HG03175 (cell line): ENCODE data around the gene ADGRL1.
"Not testable (repeated sequence)": the region's sequence is repeated elsewhere in the genome, so short reads cannot be mapped to it uniquely, and the experiment has no call there.

Source experiments
- ATAC-seq: cut with Tn5 transposase; IDR thresholded peaks from one replicate; pipeline ENCODE4 v1.9.1; 2021; ENCODE audit warnings: mild to moderate bottlenecking, moderate library complexity; ENCODE audit not compliant: unreplicated experiment

ADGRL1 gene

GRCh38 chr19:14195216-14195615 is 10.8 kb downstream of the ADGRL1 start:
- not testable (repeated sequence) for ATAC-seq

- ATAC-seq = no peak
Observed at GRCh38 chr19:14189415-14189814, 16.6 kb downstream of the ADGRL1 start.

- not testable (repeated sequence) for ATAC-seq
Observed at GRCh38 chr19:14188086-14188485, 17.9 kb downstream of the ADGRL1 start.

GRCh38 chr19:14187561-14187960 is 18.4 kb downstream of the ADGRL1 start:
- ATAC-seq = no peak

GRCh38 chr19:14186684-14187083 is 19.3 kb downstream of the ADGRL1 start:
- not testable (repeated sequence) for ATAC-seq

GRCh38 chr19:14185691-14186090 is 20.3 kb downstream of the ADGRL1 start:
- ATAC-seq = not testable (repeated sequence)

- ATAC-seq = no peak
Observed at GRCh38 chr19:14185158-14185557, 20.8 kb downstream of the ADGRL1 start.

- ATAC-seq = no peak
Observed at GRCh38 chr19:14183741-14184350, 22.1 kb downstream of the ADGRL1 start.

- no peak for ATAC-seq
Observed at GRCh38 chr19:14182476-14182875, 23.5 kb downstream of the ADGRL1 start.

GRCh38 chr19:14181906-14182305 is 24.1 kb downstream of the ADGRL1 start:
- no peak for ATAC-seq

- not testable (repeated sequence) for ATAC-seq
Observed at GRCh38 chr19:14181199-14181598, 24.8 kb downstream of the ADGRL1 start.

- no peak for ATAC-seq
Observed at GRCh38 chr19:14177496-14178074, 28.4 kb downstream of the ADGRL1 start.

GRCh38 chr19:14175351-14175792 is 30.6 kb downstream of the ADGRL1 start:
- ATAC-seq = no peak

- ATAC-seq = no peak
Observed at GRCh38 chr19:14174883-14175282, 31.1 kb downstream of the ADGRL1 start.

- no peak for ATAC-seq
Observed at GRCh38 chr19:14168993-14169392, 37.0 kb downstream of the ADGRL1 start.

GRCh38 chr19:14168259-14168972 is 37.6 kb downstream of the ADGRL1 start:
- ATAC-seq = no peak

- no peak for ATAC-seq
Observed at GRCh38 chr19:14167576-14168138, 38.3 kb downstream of the ADGRL1 start.

- ATAC-seq = no peak
Observed at GRCh38 chr19:14166999-14167575, 38.9 kb downstream of the ADGRL1 start.

- ATAC-seq = no peak
Observed at GRCh38 chr19:14165990-14166830, 39.8 kb downstream of the ADGRL1 start.

- no peak for ATAC-seq
Observed at GRCh38 chr19:14164724-14165493, 41.1 kb downstream of the ADGRL1 start.
